GM12892 (cell line): ENCODE measurements around the gene DNAJC24.

Experiments used
- POLR2A ChIP-seq: IDR thresholded peaks from 2 replicates; pipeline ENCODE4 v1.6.1; 2011; ENCODE audit warnings: low read depth, low read length, control low read depth
- POLR2AphosphoS5 ChIP-seq: IDR thresholded peaks from 2 replicates; pipeline ENCODE4 v1.6.1; 2011; ENCODE audit warnings: low read depth, low read length, control low read depth
- TAF1 ChIP-seq: IDR thresholded peaks from 2 replicates; pipeline ENCODE4 v1.6.1; 2011; ENCODE audit warnings: low read depth, mild to moderate bottlenecking, control low read depth, low read length, borderline replicate concordance

- no peak for TF ChIP-seq POLR2AphosphoS5
- no peak for TF ChIP-seq POLR2A
- no peak for TF ChIP-seq TAF1
These were observed 17.7 kb downstream of the DNAJC24 start for GRCh38 chr11:31387379-31387778.
